Mesenchymal stem cell (in vitro differentiated cells and primary cell): ENCODE results near the gene DOCK10.

ENCODE experiments used
- DNase-seq: peaks from one replicate; pipeline ENCODE4 v3.0.0-alpha.2; 2013
- H2AFZ ChIP-seq: one replicate; pipeline ENCODE4 v1.6.1; 2013; ENCODE audit warnings: low read depth, mild to moderate bottlenecking, control low read depth, inconsistent platforms, low read length, moderate library complexity
- H2AK5ac ChIP-seq: 2 replicates; pipeline ENCODE4 v1.6.1; 2013; ENCODE audit warnings: low read length, moderate library complexity, mild to moderate bottlenecking, inconsistent platforms; ENCODE audit not compliant: severe bottlenecking
- H2BK120ac ChIP-seq: one replicate; pipeline ENCODE4 v1.6.1; 2013; ENCODE audit warnings: low read depth, mild to moderate bottlenecking, inconsistent platforms, low read length, moderate library complexity
- H2BK12ac ChIP-seq, 2 experiments: one replicate each; pipeline ENCODE4 v1.6.1; 2013; ENCODE audit warnings: inconsistent platforms in 2 of 2, low read length in 2 of 2, mild to moderate bottlenecking in 2 of 2, moderate library complexity in 2 of 2, control low read depth in 1 of 2
- H2BK15ac ChIP-seq: one replicate; pipeline ENCODE4 v1.6.1; 2013; ENCODE audit warnings: mild to moderate bottlenecking, low read depth, inconsistent platforms; ENCODE audit not compliant: poor library complexity, severe bottlenecking
- H2BK5ac ChIP-seq: 2 replicates; pipeline ENCODE4 v1.6.1; 2013; ENCODE audit warnings: low read depth, mild to moderate bottlenecking, low read length, control low read depth, inconsistent platforms; ENCODE audit not compliant: poor library complexity, severe bottlenecking
- H3K14ac ChIP-seq, 2 experiments: one replicate each; pipeline ENCODE4 v1.6.1; 2013; ENCODE audit warnings: inconsistent platforms in 2 of 2, low read length in 2 of 2, control low read depth in 1 of 2, mild to moderate bottlenecking in 1 of 2, moderate library complexity in 1 of 2
- H3K18ac ChIP-seq, 2 experiments: one replicate each; pipeline ENCODE4 v1.6.1; 2013; ENCODE audit warnings: inconsistent platforms in 2 of 2, low read length in 2 of 2, control low read depth in 1 of 2, low read depth in 1 of 2, mild to moderate bottlenecking in 1 of 2
- H3K23ac ChIP-seq, 2 experiments: one replicate each; pipeline ENCODE4 v1.6.1; 2013; ENCODE audit warnings: inconsistent platforms in 2 of 2, low read length in 2 of 2, mild to moderate bottlenecking in 2 of 2, moderate library complexity in 2 of 2, control low read depth in 1 of 2
- H3K27ac ChIP-seq: 2 replicates; pipeline ENCODE4 v1.5.1; 2013; ENCODE audit warnings: mild to moderate bottlenecking, moderate library complexity, low read length, control low read depth, inconsistent platforms; ENCODE audit not compliant: poor library complexity, severe bottlenecking
- H3K27me3 ChIP-seq, 2 experiments: 2 replicates each; pipeline versions ENCODE4 v1.6.1 to v1.7.0; 2013; ENCODE audit warnings: low read length in 2 of 2, mild to moderate bottlenecking in 2 of 2, moderate library complexity in 2 of 2, control low read depth in 1 of 2, inconsistent platforms in 1 of 2; ENCODE audit not compliant: control insufficient read depth in 1 of 2, insufficient read depth in 1 of 2
- H3K36me3 ChIP-seq, 2 experiments: 2 replicates each; pipeline versions ENCODE4 v1.6.1 to v1.7.0; 2013; ENCODE audit warnings: low read length in 2 of 2, control low read depth in 1 of 2, inconsistent platforms in 1 of 2, low read depth in 1 of 2, mild to moderate bottlenecking in 1 of 2; ENCODE audit not compliant: insufficient read depth in 2 of 2, control insufficient read depth in 1 of 2
- H3K4ac ChIP-seq, 2 experiments: one replicate each; pipeline ENCODE4 v1.6.1; 2013; ENCODE audit warnings: inconsistent platforms in 2 of 2, low read length in 2 of 2, mild to moderate bottlenecking in 2 of 2, moderate library complexity in 2 of 2, control low read depth in 1 of 2, low read depth in 1 of 2
- H3K4me1 ChIP-seq: 2 replicates; pipeline ENCODE4 v1.6.1; 2013; ENCODE audit warnings: low read depth, low read length, control low read depth; ENCODE audit not compliant: control insufficient read depth, insufficient read depth
- H3K4me2 ChIP-seq: 2 replicates; pipeline ENCODE4 v1.6.1; 2013; ENCODE audit warnings: low read length, mild to moderate bottlenecking, inconsistent platforms; ENCODE audit not compliant: poor library complexity, severe bottlenecking
- H3K4me3 ChIP-seq, 2 experiments: 2 replicates each; pipeline versions ENCODE4 v1.5.1 to v1.7.0; 2013; ENCODE audit warnings: low read length in 2 of 2, mild to moderate bottlenecking in 2 of 2, control low read depth in 1 of 2, low read depth in 1 of 2; ENCODE audit not compliant: insufficient read depth in 1 of 2
- H3K79me1 ChIP-seq: replicated peaks from 2 replicates; pipeline ENCODE4 v1.6.1; 2013; ENCODE audit warnings: mild to moderate bottlenecking, control low read depth, low read length, inconsistent platforms; ENCODE audit not compliant: poor library complexity, severe bottlenecking
- H3K9ac ChIP-seq: 2 replicates; pipeline ENCODE4 v1.7.0; 2013; ENCODE audit warnings: mild to moderate bottlenecking, low read length, moderate library complexity
- H3K9me3 ChIP-seq: 2 replicates; pipeline ENCODE4 v1.7.0; 2013; ENCODE audit warnings: mild to moderate bottlenecking, low read length; ENCODE audit not compliant: control insufficient read depth
- H4K8ac ChIP-seq: one replicate; pipeline ENCODE4 v1.6.1; 2013; ENCODE audit warnings: inconsistent platforms, mild to moderate bottlenecking, low read length, moderate library complexity
- H4K91ac ChIP-seq: one replicate; pipeline ENCODE4 v1.6.1; 2013; ENCODE audit warnings: mild to moderate bottlenecking, low read length, inconsistent platforms
- WGBS: methylation state at CpG from one replicate; pipeline ENCODE4 v1.1.7; 2013; ENCODE audit warnings: mixed read lengths; 5-methylcytosine and 5-hydroxymethylcytosine counted together

DOCK10 gene

GRCh38 chr2:224930124-224930523 is 112.1 kb downstream of the DOCK10 start:
- Histone ChIP-seq H3K9ac (no peak overlapping the region), H3K4me2 (no peak overlapping the region), H3K18ac (no peak overlapping the region), H2BK120ac (no peak overlapping the region), H2BK5ac (no peak overlapping the region), H3K4me1 (peaks cover 6% of the 10 kb centered on the region), H4K8ac (no peak overlapping the region), H3K9me3 (no peaks in the 10 kb centered on the region), H3K79me1 (peaks cover 14% of the 10 kb centered on the region), H3K4me3 (no peak overlapping the region), H3K36me3 (peaks cover 3 to 56% of the 10 kb centered on the region in 2 experiments), H2BK15ac (no peak overlapping the region), H3K27me3 (no peaks in the 10 kb centered on the region), H3K14ac (no peak overlapping the region), H3K27ac (no peak overlapping the region), H2AK5ac (no peak overlapping the region), H2BK12ac (no peak overlapping the region), H4K91ac (no peak overlapping the region), H2AFZ (no peak overlapping the region), H3K4ac (no peak overlapping the region), H3K23ac (no peak overlapping the region)
- WGBS = 89% methylated on average over 5 of the region's 5 CpGs
- DNase-seq = no peak

GRCh38 chr2:224929512-224929911 is 112.8 kb downstream of the DOCK10 start:
- Histone ChIP-seq H2BK15ac (no peak overlapping the region), H3K18ac (no peak overlapping the region), H3K4me2 (no peak overlapping the region), H2BK12ac (no peak overlapping the region), H4K91ac (no peak overlapping the region), H3K79me1 (peaks cover 14% of the 10 kb centered on the region), H2BK5ac (no peak overlapping the region), H2AFZ (no peak overlapping the region), H3K36me3 (peaks cover 3 to 62% of the 10 kb centered on the region in 2 experiments), H4K8ac (no peak overlapping the region), H2BK120ac (no peak overlapping the region), H3K27ac (no peak overlapping the region), H3K27me3 (no peaks in the 10 kb centered on the region), H3K23ac (no peak overlapping the region), H3K4ac (no peak overlapping the region), H3K9me3 (no peaks in the 10 kb centered on the region), H3K14ac (no peak overlapping the region), H2AK5ac (no peak overlapping the region), H3K9ac (no peak overlapping the region), H3K4me3 (no peak overlapping the region), H3K4me1 (peaks cover 6% of the 10 kb centered on the region)
- no peak for DNase-seq
- 93% methylated on average over 3 of the region's 3 CpGs for WGBS

GRCh38 chr2:224927646-224928173 is 114.6 kb downstream of the DOCK10 start:
- peak; percentile 33 for DNase-seq
- Histone ChIP-seq H3K36me3 (peaks cover 3 to 74% of the 10 kb centered on the region in 2 experiments), H3K23ac (no peak overlapping the region), H2BK15ac (no peak overlapping the region), H3K4me2 (no peak overlapping the region), H3K4me3 (no peak overlapping the region), H2AFZ (no peak overlapping the region), H3K18ac (peak overlapping the region; percentile 13 to 45), H4K91ac (peak overlapping the region; percentile 7), H3K27ac (peak overlapping the region; percentile 18), H3K79me1 (peaks cover 18% of the 10 kb centered on the region), H2AK5ac (peak overlapping the region; percentile 33), H2BK12ac (no peak overlapping the region), H3K4ac (no peak overlapping the region), H4K8ac (no peak overlapping the region), H3K14ac (no peak overlapping the region), H3K9me3 (no peaks in the 10 kb centered on the region), H3K27me3 (no peaks in the 10 kb centered on the region), H3K9ac (no peak overlapping the region), H2BK5ac (no peak overlapping the region), H3K4me1 (peaks cover 6% of the 10 kb centered on the region), H2BK120ac (no peak overlapping the region)
- WGBS = 60% methylated on average over 6 of the region's 7 CpGs

GRCh38 chr2:224927011-224927410 is 115.3 kb downstream of the DOCK10 start:
- no peak overlapping the region for H3K14ac ChIP-seq
- H4K91ac ChIP-seq = no peak overlapping the region
- WGBS = 81% methylated on average over 2 of the region's 2 CpGs
- no peak overlapping the region for H3K4me2 ChIP-seq
- peak overlapping the region in 1 of 2 experiments; percentile 8 for H3K18ac ChIP-seq
- H2AFZ ChIP-seq = no peak overlapping the region
- no peak overlapping the region for H4K8ac ChIP-seq
- peak overlapping the region in 1 of 2 experiments; percentile 52 for H2BK12ac ChIP-seq
- no peaks in the 10 kb centered on the region for H3K9me3 ChIP-seq
- no peak overlapping the region for H2BK120ac ChIP-seq
- peak overlapping the region; percentile 91 for H2AK5ac ChIP-seq
- H3K36me3 ChIP-seq = peaks cover 3 to 74% of the 10 kb centered on the region in 2 experiments
- no peaks in the 10 kb centered on the region for H3K27me3 ChIP-seq
- peak overlapping the region; percentile 2 to 38 for H3K4ac ChIP-seq
- peak overlapping the region; percentile 25 for H3K27ac ChIP-seq
- H2BK5ac ChIP-seq = no peak overlapping the region
- H2BK15ac ChIP-seq = no peak overlapping the region
- peaks cover 13% of the 10 kb centered on the region for H3K79me1 ChIP-seq
- H3K4me1 ChIP-seq = peaks cover 6% of the 10 kb centered on the region
- DNase-seq = no peak
- H3K4me3 ChIP-seq = no peak overlapping the region
- H3K23ac ChIP-seq = no peak overlapping the region
- H3K9ac ChIP-seq = peak overlapping the region; percentile 87
